LHCN-M2 (cell line): ENCODE measurements around the gene ARHGAP15. TPM values are rescaled to one million over a fixed set of nuclear protein-coding genes. Genes with fewer than 3 reads are reported as not detected.
A peak's percentile ranks its signal among the peaks of the same experiment; 100 is the strongest.

ENCODE experiments used
- DNase-seq: peaks from one replicate; pipeline ENCODE4 v3.0.0-alpha.2; 2012; ENCODE audit warnings: low read depth
- total RNA-seq: library from RNA; depleted of rRNA; stranded (reverse); fragments of >200 nt; gene quantifications from 2 replicates; pipeline ENCODE4 v1.2.3, GENCODE V29; 2014

The ARHGAP15 gene
- total RNA-seq, 1 experiment from 2014 or later: 0.11 TPM

DNA sequence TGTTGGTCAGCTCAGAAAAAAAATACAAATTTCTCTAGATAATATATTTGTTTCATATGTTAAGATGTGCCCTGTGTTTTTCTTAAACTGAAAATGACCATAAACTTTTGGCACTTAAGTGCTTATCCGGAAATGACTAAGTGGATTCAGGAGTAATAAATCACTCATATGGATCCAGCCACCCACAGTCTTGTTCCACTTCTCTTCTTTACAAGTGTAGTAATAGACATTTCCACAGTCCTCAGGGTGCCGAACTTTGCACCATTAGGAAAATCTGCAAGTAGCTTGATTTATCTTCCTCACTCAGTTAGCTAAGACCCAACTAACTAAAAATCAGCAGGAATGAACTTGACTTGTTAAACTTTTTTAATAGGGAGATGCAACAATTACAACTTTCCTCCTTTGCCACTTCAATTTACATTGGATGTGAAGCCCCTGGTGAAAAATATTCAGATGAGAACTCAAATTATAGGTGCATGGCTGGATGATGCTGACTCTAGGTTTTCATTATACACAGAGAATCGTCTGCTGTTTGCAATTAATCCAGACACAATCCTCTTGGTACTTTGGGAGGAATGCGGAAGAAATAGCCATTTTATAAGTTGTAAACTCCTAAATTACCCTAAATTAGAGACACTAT lies 322.5 kb downstream of the ARHGAP15 start:
- DNase-seq: peak; percentile 64

GRCh38 chr2:143452817-143453451 lies 323.7 kb downstream of the ARHGAP15 start:
- DNase-seq: no peak

- no peak for DNase-seq
Observed at GRCh38 chr2:143453981-143454511, 324.8 kb downstream of the ARHGAP15 start.

- DNase-seq: no peak
Observed at GRCh38 chr2:143455317-143455716, 326.1 kb downstream of the ARHGAP15 start.

GRCh38 chr2:143458258-143459190 lies 329.3 kb downstream of the ARHGAP15 start:
- peak; percentile 21 for DNase-seq

DNA sequence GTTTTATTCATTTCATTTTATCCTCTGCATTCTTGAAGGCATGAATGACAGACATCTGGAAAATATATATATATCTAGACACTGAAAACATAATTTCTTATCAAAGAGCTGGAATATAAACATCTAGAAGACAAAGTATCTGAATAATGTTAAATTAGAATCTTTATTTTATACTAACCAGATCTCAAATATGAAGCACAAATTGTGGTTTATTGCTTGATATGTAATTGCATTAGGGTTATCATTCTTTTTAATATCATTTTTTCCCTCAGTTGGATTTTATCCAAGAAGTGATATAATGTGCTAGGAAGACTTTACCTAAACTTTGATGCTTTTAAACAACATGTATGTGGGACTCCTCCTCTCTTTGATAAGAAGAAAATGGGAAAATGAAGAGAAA lies 331.2 kb downstream of the ARHGAP15 start:
- DNase-seq: no peak

- no peak for DNase-seq
Observed at GRCh38 chr2:143463719-143464118, 334.5 kb downstream of the ARHGAP15 start.

- no peak for DNase-seq
Observed at GRCh38 chr2:143466391-143466790, 337.2 kb downstream of the ARHGAP15 start.

DNA sequence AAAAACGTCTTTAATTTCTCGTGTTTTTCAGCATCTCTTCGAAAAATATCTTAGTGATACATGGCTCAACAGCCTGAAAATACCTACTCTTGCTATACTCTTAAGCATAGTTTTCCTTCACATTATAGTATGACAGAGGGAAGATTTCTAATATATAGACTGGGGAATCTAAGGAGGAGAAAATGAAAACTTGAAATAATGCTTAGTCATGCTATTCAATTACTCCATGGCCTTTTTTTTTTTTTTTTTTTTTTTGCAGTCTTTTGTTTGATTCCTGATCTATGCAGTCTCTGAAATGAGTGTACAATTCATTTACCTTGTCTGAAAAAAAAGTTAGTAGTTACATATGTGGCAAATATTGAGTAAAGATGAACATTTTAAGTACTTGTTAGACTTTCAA lies 337.8 kb downstream of the ARHGAP15 start:
- no peak for DNase-seq

DNA sequence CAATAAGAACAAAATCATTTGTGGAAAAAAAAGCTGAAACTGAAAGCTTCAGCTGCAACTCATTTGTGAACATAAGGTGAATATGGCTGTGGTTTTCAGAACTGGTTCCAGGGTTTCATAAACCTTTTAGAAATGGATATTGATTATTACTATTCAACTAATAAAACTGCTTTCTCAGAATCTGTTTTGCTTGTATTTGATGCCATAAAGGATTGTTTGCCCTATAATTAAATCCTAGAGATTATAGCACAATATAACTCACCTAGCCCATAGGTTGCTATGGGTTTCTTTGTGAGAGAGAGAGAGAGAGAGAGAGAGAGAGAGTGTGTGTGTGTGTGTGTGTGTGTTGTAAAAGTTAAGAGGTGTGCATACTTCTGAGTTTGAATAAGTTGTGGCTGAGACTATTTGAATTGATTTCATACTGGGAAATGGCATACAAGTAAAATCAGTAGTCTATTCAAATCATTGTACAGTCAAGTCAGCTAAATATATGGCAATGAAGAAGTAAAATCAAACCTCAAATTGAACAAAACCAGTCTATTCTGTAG lies 339.2 kb downstream of the ARHGAP15 start:
- DNase-seq: no peak

GRCh38 chr2:143469323-143469722 lies 340.1 kb downstream of the ARHGAP15 start:
- DNase-seq: no peak

DNA sequence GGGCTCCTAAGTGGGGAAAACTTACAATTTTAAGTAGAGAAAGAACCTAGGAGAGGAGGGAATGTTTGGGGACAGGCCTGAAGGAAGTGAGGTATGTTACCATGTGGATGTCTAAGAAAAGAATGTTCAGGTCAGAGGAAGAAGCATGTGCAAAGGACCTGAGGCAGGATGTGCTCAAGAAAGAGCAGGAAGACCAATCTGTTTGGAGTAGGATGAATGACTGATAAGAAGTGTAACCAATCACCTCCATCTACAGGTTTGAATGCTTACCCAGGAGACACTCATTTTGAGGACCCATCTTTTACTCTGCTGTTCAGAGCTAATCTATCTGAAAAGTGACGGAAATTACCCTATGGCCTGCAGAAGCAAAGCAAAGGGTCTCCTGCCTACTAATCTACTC lies 342.3 kb downstream of the ARHGAP15 start:
- DNase-seq: no peak

DNA sequence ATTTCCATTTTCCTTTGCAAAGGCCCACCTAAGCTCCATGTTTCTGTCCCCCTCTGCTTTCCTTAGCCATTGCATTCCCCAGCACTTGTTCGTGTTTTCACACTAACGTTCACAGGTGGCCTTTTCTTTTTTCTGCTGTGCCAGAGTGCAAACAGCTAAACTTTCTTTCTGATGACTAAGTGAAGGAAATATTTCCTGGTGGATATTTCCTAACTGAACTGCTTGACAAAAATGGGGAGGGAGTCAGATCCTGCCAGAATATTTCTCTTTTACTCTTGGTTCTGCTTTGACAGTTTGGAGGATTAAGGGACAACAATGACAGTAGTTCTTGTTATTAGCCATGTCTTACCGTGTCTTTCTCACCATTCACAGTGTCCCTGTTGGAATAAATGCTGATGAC lies 344.0 kb downstream of the ARHGAP15 start:
- DNase-seq: peak; percentile 71

GRCh38 chr2:143473820-143474219 lies 344.6 kb downstream of the ARHGAP15 start:
- DNase-seq: no peak

DNA sequence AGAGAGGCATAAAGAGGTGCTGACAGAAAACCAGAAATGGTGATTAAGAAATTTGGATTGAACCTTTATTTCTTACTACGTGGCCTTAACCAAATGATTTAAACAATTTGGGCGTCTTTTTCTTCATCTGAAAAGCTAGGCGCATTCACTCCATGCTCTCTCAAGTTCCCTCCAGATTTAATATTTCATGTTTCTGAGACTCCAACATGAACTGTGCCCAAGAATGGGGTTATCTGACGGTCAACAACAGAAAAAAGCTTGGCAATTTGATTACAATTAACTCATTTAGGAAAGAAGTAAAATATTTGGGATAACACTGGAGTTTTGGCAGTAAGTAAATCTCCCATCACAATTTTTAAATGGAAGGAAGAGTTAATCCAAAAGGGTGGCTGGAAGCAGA lies 345.4 kb downstream of the ARHGAP15 start:
- DNase-seq: no peak

DNA sequence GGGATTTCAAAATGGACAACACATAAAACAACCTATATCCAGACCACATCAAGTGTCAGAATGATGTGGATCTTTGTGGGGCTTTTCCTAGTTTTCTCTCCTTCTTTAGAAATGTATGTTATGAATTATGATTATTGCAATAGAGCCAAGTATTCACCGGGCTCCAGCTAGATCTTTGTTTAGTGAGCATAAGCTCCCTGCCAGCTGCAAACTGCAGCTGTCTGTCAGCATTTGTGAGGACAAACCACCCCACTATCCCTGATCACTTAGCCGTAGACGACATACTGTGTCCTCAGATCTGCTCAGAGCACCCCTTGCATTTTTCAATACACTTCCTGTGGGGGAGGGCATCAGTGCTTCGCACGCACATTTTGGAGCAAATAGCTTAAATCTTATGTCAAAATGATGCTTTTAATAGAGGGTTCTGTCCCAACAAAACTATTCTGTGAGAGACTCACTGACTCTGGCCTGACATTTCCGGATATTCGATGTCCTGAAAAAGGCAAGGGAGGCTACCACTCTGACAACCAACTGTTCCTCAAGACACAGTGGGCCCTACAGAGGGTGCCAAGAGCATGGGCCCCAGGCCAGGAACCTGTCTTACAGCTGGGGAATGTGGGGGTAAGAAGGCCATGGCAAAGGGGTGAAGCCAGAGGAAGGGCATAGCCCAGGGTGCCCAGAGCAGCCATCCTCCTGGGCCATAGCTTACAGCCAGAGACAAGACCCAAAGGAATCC lies 346.0 kb downstream of the ARHGAP15 start:
- DNase-seq: no peak

- DNase-seq: no peak
Observed at GRCh38 chr2:143476336-143477087, 347.3 kb downstream of the ARHGAP15 start.

DNA sequence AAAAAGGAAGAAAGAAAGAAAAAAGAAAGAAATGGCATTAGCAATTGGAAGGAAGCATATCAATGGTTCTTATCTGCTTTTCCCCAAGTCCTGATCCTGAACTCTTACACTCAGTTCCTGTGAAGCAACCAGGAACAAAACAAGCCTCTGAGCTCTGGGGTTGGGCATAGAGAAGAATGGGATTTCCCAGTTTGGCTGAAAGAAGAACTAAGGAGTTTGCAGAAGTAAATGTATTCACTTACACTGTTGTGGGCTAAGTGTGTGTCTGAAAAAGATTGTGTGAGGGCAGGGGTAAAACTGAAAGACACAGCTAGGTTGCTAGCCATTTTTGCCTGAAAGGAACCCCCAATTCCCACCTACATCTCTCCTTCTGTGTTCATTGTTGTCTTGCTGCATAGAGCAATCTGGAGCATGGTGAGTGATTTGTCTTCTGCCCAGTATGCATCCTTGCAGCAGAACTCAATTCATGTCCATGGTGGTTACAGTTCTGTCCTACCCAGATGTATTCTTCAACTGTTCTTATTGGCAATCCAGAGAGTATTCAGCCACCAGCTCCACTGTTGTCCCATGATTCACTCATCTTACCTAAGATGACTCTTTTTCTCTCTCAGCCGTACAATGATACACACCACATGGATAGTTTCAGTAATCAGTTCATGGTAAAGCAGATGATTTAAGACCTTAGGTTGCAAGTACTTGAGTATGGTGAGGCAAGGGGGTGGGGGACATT lies 348.7 kb downstream of the ARHGAP15 start:
- no peak for DNase-seq

DNA sequence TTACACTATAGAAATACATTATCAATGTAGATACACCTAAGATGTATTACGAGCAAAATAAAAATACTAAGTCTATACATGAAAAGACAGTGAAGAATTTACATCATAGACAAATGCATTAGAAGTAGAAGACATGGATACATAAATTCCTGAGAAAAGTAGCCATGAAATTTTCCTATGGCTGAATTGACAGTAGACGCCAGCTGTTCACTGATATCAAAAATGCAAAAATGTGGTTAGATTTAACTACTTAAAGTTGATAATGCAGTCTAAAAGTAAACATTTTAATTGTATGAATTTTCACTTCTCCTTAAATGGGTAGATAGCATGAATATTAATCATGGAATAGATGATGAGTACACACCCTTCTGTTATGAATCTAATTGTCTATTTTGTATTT lies 350.9 kb downstream of the ARHGAP15 start:
- DNase-seq: no peak
